MV-4-11 (cell line): ENCODE measurements around the gene RPSA.
A peak's percentile ranks its signal among the peaks of the same experiment; 100 is the strongest.
"Not testable (repeated sequence)": the region's sequence is repeated elsewhere in the genome, so short reads cannot be mapped to it uniquely, and the experiment has no call there.

ENCODE experiments used
- DNase-seq: peaks from one replicate; lab custom pipeline; 2025; lab: John Stamatoyannopoulos, UW

The RPSA gene

GRCh38 chr3:39406368-39407258 lies at the start of gene RPSA:
TSS of gene RPSA (plus strand) at chr3:39406720. CDS start at chr3:39407654, 934 bp downstream.
- DNase-seq = peak; percentile 99

GRCh38 chr3:39358333-39358732 lies 48.2 kb upstream of the RPSA start:
- DNase-seq = no peak

GRCh38 chr3:39361252-39361927 lies 45.1 kb upstream of the RPSA start:
- peak; percentile 6 for DNase-seq

- no peak for DNase-seq
Measured at GRCh38 chr3:39362192-39362591, 44.3 kb upstream of the RPSA start.

- DNase-seq = no peak
Measured at GRCh38 chr3:39362812-39363211, 43.7 kb upstream of the RPSA start.

GRCh38 chr3:39370450-39370849 lies 36.1 kb upstream of the RPSA start:
- DNase-seq = not testable (repeated sequence)

GRCh38 chr3:39372833-39373232 lies 33.7 kb upstream of the RPSA start:
- DNase-seq = no peak

GRCh38 chr3:39376959-39377634 lies 29.4 kb upstream of the RPSA start:
- no peak for DNase-seq

GRCh38 chr3:39378088-39378487 lies 28.4 kb upstream of the RPSA start:
- no peak for DNase-seq

GRCh38 chr3:39378957-39379777 lies 27.4 kb upstream of the RPSA start:
- no peak for DNase-seq

- DNase-seq = no peak
Measured at GRCh38 chr3:39379778-39380155, 26.8 kb upstream of the RPSA start.

- DNase-seq = no peak
Measured at GRCh38 chr3:39381432-39381831, 25.1 kb upstream of the RPSA start.

GRCh38 chr3:39383045-39383880 lies 23.3 kb upstream of the RPSA start, which contains the start of gene SLC25A38:
TSS of gene SLC25A38 (plus strand) at chr3:39383370. CDS start at chr3:39383725, 355 bp downstream.
- no peak for DNase-seq

- no peak for DNase-seq
Measured at GRCh38 chr3:39383881-39384664, 22.4 kb upstream of the RPSA start.

GRCh38 chr3:39384665-39385000 lies 21.9 kb upstream of the RPSA start:
- no peak for DNase-seq

GRCh38 chr3:39385456-39386090 lies 20.9 kb upstream of the RPSA start:
- DNase-seq = no peak

- DNase-seq = no peak
Measured at GRCh38 chr3:39386318-39386717, 20.2 kb upstream of the RPSA start.

GRCh38 chr3:39387411-39387975 lies 19.0 kb upstream of the RPSA start:
- no peak for DNase-seq

- DNase-seq = no peak
Measured at GRCh38 chr3:39388153-39388552, 18.4 kb upstream of the RPSA start.
